ENCODE results near the gene ZNF211. TPM values are rescaled to one million over a fixed set of nuclear protein-coding genes. Genes with fewer than 3 reads are reported as not detected.

ZNF211 gene
- total and polyA plus RNA-seq, 9 of the 15 experiments (the other 6 are each of a cell fraction or from before 2014, with no cell fraction given), result 1.3 to 11.6 (median 4.5) TPM

- DNase-seq (ENCODE audit: extremely low read depth in 1 of 4, low spot score in 3 of 4), result no peak
- intact Hi-C loops (cut with micrococcal nuclease), result no loop called here
- Histone ChIP-seq H3K9me1 (ENCODE audit: control insufficient read depth, insufficient read depth, low read length) (no peaks in the 10 kb centered on the region), H3K27me3 (ENCODE audit: control insufficient read depth in 2 of 2, insufficient read depth in 2 of 2, low read length in 2 of 2) (no peaks in the 10 kb centered on the region), H4K20me1 (replicated peaks; ENCODE audit: control insufficient read depth, insufficient read depth, low read length) (no peaks in the 10 kb centered on the region), H3K27ac (ENCODE audit: extremely low read depth, low read depth, low read length) (no peak overlapping the region), H2AFZ (ENCODE audit: low read depth, low read length) (no peak overlapping the region), H3K4me3 (no peak overlapping the region), H3K4me1 (replicated peaks in 1 of 2; ENCODE audit: control insufficient read depth in 2 of 2, insufficient read depth in 2 of 2, low read length in 2 of 2) (no peaks in the 10 kb centered on the region), H3K9me3 (replicated peaks; ENCODE audit: control insufficient read depth, insufficient read depth, low read depth, low read length) (peaks cover 29% of the 10 kb centered on the region), H3K79me2 (ENCODE audit: control insufficient read depth, insufficient read depth, low read length) (no peaks in the 10 kb centered on the region), H3K4me2 (ENCODE audit: insufficient read depth, low read length) (no peak overlapping the region), H3K36me3 (ENCODE audit: control insufficient read depth, insufficient read depth, low read length) (peaks cover 27% of the 10 kb centered on the region), H3K9ac (ENCODE audit: insufficient read depth in 1 of 2, low read depth in 2 of 2, low read length in 2 of 2) (no peak overlapping the region)
- no peak for ATAC-seq
- POLR2A ChIA-PET, result no interaction called here
- in situ Hi-C loops (cut with MboI), result no loop called here
- BruUV-seq (replicated peaks), result no TSS peak
- TF ChIP-seq ARID3A (IDR thresholded peaks at IDR 0.05; ENCODE audit: borderline replicate concordance, low read depth, low read length) (no peak), TRIM28 (IDR thresholded peaks at IDR 0.05) (0 out of 2 replicates have a peak, but pooled peaks have one; percentile 29), EZH2 (IDR thresholded peaks at IDR 0.05; ENCODE audit: borderline replicate concordance, low read depth, low read length) (no peak), DDX20 (tag; IDR thresholded peaks at IDR 0.05; ENCODE audit: low read depth) (no peak), NR4A1 (CRISPR knock-in tag; IDR thresholded peaks at IDR 0.05) (no peak), NR4A1 (tag; IDR thresholded peaks at IDR 0.05) (no peak), ZNF75A (CRISPR knock-in tag; IDR thresholded peaks at IDR 0.05) (peak; percentile 94), GTF2F1 (IDR thresholded peaks at IDR 0.05; ENCODE audit: low read depth, low read length) (no peak), PRMT5 (CRISPR knock-in tag; IDR thresholded peaks at IDR 0.05) (no peak), ZNF609 (CRISPR knock-in tag; IDR thresholded peaks at IDR 0.05; ENCODE audit: borderline replicate concordance) (no peak)
- TF ChIP-seq, protein P1, sequence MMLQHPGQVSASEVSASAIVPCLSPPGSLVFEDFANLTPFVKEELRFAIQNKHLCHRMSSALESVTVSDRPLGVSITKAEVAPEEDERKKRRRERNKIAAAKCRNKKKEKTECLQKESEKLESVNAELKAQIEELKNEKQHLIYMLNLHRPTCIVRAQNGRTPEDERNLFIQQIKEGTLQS (IDR thresholded peaks at IDR 0.05), result no peak
- TF ChIP-seq, protein P1 (CRISPR knock-in tag; conservative IDR thresholded peaks at IDR 0.05), result no peak
- TF ChIP-seq, protein P2, sequence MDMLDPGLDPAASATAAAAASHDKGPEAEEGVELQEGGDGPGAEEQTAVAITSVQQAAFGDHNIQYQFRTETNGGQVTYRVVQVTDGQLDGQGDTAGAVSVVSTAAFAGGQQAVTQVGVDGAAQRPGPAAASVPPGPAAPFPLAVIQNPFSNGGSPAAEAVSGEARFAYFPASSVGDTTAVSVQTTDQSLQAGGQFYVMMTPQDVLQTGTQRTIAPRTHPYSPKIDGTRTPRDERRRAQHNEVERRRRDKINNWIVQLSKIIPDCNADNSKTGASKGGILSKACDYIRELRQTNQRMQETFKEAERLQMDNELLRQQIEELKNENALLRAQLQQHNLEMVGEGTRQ (CRISPR knock-in tag; IDR thresholded peaks at IDR 0.05), result no peak
- CTCF ChIA-PET (ENCODE audit: low intra/inter-chr PET ratio), result no interaction called here
- FAIRE-seq, result no peak
- 36% methylated on average over 4 of the region's 4 CpGs for WGBS (ENCODE audit: insufficient coverage, low coverage, missing lambda C conversion rate)
Observed at GRCh38 chr19:57641715-57642234, 8.8 kb downstream of the ZNF211 start.

Measured in K562 (cell line).